Measurements from ENCODE around the gene TK1.

Gene TK1

DNA sequence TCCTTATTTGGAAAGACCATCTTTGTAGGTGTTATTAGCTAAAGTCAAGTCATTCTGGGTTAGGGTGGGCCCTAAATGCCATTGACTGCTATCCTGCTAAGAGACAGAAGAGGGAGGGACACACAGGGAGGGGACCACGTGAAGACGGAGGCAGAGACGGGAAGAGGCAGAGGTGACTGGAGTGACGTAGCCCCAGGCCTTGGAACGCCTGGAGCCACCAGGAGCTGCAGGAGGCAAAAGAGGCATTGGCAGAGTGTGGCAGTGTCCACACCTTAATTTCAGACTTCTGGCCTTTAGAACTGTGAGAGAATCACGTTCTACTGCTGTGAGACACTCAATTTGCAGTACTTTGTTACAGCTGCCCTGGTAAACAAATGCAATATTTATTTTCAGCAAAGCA is 13.6 kb upstream of the TK1 start:
- TF ChIP-seq, protein P1, sequence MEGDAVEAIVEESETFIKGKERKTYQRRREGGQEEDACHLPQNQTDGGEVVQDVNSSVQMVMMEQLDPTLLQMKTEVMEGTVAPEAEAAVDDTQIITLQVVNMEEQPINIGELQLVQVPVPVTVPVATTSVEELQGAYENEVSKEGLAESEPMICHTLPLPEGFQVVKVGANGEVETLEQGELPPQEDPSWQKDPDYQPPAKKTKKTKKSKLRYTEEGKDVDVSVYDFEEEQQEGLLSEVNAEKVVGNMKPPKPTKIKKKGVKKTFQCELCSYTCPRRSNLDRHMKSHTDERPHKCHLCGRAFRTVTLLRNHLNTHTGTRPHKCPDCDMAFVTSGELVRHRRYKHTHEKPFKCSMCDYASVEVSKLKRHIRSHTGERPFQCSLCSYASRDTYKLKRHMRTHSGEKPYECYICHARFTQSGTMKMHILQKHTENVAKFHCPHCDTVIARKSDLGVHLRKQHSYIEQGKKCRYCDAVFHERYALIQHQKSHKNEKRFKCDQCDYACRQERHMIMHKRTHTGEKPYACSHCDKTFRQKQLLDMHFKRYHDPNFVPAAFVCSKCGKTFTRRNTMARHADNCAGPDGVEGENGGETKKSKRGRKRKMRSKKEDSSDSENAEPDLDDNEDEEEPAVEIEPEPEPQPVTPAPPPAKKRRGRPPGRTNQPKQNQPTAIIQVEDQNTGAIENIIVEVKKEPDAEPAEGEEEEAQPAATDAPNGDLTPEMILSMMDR (IDR thresholded peaks at IDR 0.05), result no peak

DNA sequence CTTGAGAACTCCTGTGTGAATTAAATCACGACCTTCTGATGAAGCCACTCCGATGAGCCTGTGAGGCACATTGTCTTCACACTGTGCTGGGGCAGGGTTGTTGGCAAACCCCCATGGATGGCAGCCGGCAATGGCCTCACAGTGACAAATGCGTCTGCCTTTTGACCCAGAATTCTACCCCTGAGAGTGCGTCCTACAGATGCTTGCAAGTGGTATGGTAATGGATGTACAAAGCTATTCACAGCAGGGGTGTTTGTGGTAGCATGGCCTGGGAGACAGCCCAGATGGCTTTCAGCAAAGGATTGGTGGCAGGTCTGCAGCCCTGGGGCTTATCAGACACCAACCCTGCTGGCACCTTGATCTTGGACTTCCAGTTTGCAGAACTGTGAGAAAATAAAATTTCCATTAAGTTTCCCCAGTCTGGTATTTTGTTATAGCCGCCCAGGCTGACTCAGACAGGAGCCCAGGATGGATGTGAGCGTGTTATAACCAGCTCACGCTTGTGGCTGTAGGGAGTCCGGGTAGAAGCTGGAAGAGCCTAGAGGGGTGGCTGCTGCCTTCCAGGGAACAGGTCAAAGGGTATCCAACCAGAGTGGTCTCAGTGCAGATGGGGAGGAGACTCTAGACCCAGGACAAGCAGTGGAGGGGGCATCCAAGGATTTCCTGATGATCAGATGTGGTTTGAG is 10.4 kb upstream of the TK1 start:
- TF ChIP-seq, protein P1 (IDR thresholded peaks at IDR 0.05), result no peak

DNA sequence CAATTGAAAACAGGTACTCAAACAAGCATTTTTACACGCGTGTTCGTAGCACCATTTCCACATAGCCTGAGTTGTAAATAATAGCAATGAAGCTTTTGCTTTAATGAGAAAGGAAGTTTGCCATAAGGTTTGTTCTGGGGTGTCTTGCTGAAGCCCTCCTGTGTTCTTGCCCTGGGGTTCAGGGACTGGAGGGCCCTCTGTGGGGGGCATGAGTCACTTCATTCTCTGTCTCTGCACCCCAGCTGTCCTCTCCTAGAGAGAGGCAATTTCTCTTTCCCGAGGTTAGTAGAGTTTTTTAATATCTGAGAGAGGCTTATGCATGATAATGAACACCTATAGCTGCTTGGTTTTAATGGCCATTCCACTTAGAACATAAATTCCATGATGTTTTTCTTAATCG is 9.9 kb upstream of the TK1 start:
- TF ChIP-seq, protein P1 (IDR thresholded peaks at IDR 0.05), result no peak

DNA sequence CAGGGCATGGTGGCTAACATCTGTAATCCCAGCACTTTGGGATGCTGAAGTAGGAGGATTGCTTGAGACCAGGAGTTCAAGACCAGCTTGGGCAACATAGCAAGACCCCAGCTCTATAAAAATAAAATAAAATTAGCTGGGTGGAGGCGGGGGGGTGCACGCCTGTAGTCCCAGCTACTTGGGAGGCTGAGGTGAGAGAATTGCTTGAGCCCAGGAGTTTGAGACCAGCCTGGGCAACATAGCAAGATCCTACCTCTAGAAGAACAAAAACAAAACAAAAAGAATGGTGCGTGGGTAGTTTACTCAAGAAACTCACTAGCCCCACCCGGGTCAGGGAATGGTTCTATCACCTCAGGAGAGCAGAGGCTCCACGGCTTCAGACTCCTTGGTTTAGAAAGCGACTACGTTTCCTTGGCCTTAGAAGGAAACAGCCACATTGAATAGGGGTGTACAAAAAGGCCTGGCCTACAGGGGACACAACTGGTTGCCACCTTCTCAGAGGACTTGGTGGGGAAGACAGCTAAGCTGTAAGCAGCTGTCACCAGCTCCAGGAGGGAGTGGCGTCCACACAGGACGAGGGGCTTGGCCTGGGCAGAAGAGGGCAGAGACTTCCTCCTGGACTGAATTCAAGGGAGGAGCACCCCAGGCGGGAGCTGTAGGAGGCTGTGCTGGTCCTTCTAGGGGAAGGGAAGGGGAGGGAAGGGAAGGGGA is 716 bp downstream of the TK1 start:
- TF ChIP-seq, protein P1 (IDR thresholded peaks at IDR 0.05), result no peak

DNA sequence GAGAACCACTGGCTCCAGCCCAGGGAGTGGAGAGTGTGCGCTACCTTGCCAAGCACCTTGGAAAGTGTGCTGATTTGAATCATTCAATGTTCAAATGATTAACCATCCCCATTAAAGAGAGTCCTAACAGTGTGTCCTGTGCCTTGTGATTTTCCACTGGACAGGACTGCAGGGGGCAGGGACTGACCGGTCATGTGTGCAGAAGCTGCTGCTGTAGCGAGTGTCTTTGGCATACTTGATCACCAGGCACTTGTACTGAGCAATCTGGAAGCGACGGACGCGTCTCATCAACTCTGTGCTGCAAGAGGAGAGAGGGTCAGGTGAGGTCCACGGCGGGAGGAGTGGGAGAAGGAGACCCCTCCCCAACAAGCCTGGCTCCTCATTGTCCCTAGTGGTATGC is 2.0 kb downstream of the TK1 start:
- TF ChIP-seq, protein P1 (IDR thresholded peaks at IDR 0.05), result no peak

DNA sequence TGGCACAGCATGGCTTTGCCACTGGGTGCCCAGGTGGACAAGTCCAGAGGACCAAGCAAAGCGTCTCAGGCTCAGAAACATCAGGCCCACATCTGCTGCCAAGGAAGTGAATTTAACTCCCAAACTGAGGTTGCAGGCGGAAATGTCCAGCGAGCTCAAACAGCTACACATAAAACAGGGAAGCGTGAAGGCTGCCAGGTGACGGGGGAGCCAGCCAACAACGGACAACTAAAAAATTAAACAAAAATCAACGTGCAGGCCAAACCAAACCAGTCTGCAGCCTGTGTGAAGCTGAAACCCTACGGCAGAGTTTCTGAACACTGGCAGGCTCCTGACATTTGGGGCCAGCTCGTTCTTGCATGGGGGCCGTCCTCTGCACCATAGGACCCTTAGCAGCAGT is 2.5 kb downstream of the TK1 start:
- TF ChIP-seq, protein P1 (IDR thresholded peaks at IDR 0.05), result no peak

DNA sequence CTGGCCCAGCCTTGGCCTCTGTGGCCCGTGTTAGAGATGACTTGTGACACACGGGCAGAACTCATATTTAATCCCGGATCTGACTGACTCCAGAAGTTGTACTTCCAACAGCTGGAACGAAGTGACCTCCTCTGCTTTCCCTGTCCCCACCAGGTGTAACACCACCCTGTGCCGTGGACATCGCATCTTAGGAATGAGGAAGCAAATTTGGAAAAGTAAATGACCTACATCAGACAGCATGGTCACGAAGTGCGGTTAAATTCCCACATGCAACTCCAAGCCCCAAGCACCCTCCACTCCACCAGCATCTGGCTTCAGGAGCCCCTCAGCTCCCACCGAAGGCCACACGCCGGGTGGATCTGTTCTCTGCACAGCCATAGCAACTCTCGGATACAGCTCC is 2.9 kb downstream of the TK1 start:
- TF ChIP-seq, protein P1 (IDR thresholded peaks at IDR 0.05), result no peak
